ENCODE results near the gene DCUN1D3.

DCUN1D3 gene

DNA sequence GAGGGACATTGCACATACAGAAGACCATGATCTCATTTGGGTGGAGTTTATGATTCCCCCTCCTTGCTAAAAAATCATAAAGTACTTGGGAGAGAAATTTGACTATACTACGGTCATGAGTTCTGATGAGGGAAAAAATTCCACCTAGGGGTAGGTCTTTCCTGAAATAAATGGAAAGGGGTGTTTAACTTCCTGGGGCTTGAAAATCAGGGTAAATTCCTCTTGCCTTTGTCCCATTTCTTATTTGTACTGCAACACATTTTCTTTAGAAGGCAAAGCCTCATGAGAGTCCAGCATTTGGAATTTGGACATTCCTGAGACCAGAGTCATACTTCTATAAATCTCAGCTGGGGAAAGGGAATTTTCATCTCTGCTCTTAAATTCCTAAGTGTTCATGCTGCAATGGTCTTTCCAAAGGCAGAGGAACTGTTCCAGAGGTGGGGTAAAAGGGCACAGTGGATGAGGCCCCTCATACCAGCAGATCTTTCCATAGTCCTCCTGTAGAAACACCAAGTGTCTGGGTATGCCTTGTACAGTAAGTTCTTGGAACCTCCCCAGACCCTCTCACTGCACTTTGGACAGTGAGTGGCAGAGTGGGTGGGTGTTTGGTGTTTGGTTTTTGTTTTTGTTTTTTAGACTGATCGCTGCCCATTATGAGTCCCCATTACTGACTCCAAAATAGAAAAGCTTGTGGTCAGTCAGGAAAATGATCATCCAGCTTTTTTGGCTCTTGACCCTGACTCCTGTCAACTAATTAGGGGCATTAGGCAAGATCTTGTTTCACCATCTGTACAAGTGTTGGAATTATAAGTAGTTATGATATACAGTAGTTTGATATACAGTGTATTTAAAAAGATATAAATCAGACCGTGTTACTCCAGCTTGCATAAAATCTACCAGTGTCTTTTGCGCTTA, 6.4 kb upstream of the DCUN1D3 start:
- CTCF ChIA-PET: no interaction called here
- DNase-seq: no peak
- H3K9me3 Mint-ChIP-seq: no peaks in the 10 kb centered on the region
- peaks cover 78% of the 10 kb centered on the region for H3K4me1 Mint-ChIP-seq
- peaks cover 39% of the 10 kb centered on the region for H3K36me3 Mint-ChIP-seq
- no peak overlapping the region for H3K27ac Mint-ChIP-seq
- H3K27me3 Mint-ChIP-seq: no peaks in the 10 kb centered on the region
- no peak overlapping the region for H3K4me3 Mint-ChIP-seq

DNA sequence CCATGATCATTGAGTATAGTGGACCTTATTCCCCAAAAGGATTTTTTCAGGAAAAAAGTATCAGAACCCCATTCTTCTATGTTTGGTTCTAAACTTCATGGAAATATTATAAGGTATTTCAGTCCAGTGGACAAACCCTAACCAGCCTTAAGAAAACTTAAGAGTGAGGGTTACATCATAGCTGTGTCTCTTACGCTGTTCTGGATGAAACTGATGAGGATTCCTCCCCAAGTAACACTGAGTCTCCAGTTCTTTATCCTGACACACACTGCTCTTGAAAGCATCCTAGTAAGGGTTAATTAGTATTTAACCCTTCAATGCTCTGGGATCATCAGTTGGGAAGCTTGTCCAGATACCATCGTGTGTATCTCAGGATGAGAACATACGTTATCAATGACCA, 5.4 kb upstream of the DCUN1D3 start:
- Mint-ChIP-seq H3K9me3 (no peaks in the 10 kb centered on the region), H3K27ac (no peak overlapping the region), H3K4me1 (peaks cover 73% of the 10 kb centered on the region), H3K27me3 (no peaks in the 10 kb centered on the region), H3K36me3 (peaks cover 44% of the 10 kb centered on the region), H3K4me3 (no peak overlapping the region)
- CTCF ChIA-PET: no interaction called here
- no peak for DNase-seq

DNA sequence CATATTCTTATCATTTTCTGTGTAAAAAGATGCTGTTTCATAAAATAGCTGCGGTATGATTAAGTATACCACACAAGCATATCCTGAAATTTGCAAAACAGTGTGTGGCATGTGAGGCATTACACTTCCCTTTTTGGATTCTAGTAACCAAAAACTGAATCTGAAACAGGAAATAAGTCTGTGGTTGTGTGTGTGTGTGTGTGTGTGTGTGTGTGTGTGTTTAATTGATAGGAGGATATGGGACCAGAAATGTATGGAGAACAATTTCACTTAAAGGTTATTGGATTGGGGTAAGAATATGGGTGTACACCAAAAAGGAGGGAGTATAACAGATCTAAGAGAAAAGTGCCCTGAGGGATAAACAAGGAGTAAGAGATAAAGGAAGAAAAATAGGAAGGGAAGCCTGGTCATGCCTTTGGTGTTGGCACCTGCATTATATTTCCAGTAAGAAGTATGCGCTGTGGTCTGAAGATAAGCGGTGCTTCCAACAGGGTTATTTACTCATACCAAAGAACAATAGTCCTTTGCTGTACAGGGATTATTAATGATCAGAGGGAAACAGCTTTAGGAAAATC, 4.4 kb upstream of the DCUN1D3 start:
- Mint-ChIP-seq H3K4me3 (peak overlapping the region; percentile 17), H3K36me3 (peaks cover 45% of the 10 kb centered on the region), H3K4me1 (peaks cover 64% of the 10 kb centered on the region), H3K9me3 (no peaks in the 10 kb centered on the region), H3K27ac (peak overlapping the region; percentile 74), H3K27me3 (no peaks in the 10 kb centered on the region)
- CTCF ChIA-PET: interaction anchor here (2.6 kb wide), 1 partner anchor 40 kb away, joined by 10 read pairs; no protein-coding TSS in a partner anchor
- DNase-seq: peak; percentile 46

DNA sequence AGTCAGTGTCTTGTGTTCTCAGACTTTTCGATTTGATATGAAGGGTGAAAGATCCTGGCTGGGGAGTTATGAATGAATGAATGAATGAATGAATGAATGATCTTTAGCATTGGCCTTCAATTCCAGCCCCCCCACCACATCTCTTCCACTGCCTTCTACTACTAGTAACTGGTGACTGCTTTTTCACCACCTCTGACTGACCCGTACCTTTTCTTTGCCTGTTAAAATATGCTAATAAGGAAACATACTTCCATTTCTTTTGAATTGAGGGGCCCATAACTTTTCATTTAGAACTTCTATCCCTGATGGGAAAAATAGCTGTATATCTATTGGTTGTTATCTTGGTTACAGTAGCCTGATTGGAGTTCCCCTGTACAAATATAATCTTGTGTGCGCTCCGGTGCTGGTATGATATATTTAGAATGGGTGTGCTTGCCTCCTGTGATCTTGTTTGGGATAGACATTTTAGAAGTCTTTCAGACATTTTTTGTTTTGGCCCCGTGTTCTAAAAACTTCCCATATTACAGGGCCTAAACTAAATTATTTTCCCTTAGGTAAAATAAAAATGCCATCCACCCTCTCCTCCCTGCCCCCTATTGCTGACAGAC, 3.8 kb upstream of the DCUN1D3 start:
- no peak for DNase-seq
- H3K4me1 Mint-ChIP-seq: peaks cover 66% of the 10 kb centered on the region
- H3K27ac Mint-ChIP-seq: peak overlapping the region; percentile 74
- H3K9me3 Mint-ChIP-seq: no peaks in the 10 kb centered on the region
- H3K36me3 Mint-ChIP-seq: peaks cover 45% of the 10 kb centered on the region
- peak overlapping the region; percentile 17 for H3K4me3 Mint-ChIP-seq
- CTCF ChIA-PET: interaction anchor here (1.2 to 2.6 kb wide), 2 partner anchors 40 to 51 kb away, joined by 3 to 10 read pairs; no protein-coding TSS in a partner anchor
- H3K27me3 Mint-ChIP-seq: no peaks in the 10 kb centered on the region

DNA sequence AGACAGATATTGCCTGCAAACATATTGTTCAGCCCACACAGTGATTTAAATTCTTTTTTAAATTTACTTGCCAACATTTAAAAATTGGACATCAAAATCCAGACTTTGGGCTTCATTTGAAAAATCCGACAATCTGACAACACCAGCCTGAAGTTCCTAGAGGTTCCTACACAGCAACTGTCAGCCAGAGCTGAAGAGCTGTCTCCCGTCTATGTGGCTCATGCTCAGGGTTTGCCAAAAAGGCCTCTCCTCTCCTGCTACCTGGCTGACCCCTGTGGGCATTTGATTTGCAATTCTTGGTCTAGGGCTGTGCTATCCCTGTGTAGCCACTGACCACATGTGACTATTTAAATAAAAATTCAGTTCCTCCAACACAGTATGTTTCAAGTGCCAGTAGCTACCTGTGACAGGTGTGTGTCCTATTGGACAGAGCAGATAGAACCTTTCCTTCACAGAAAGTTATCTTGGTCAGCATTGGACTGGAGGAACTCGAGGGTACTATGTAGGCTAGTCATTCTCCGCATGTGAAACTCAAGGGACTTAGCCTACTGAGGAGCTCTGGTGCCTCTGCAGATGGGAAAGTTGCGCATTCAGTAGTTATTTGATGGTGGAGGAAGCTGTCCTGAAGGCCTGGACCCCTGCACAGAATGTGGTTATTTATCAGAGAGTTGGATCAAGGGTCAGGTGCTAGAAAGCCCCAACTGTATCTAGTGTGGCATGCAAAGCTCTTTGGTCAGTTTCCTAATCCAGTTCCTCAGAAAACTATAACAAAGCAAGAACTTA, 3.1 kb upstream of the DCUN1D3 start:
- Mint-ChIP-seq H3K27me3 (no peaks in the 10 kb centered on the region), H3K36me3 (peaks cover 44% of the 10 kb centered on the region), H3K9me3 (no peaks in the 10 kb centered on the region), H3K27ac (peak overlapping the region; percentile 55), H3K4me1 (peaks cover 71% of the 10 kb centered on the region), H3K4me3 (no peak overlapping the region)
- no peak for DNase-seq
- CTCF ChIA-PET: interaction anchor here (0.6 to 2.6 kb wide), 6 partner anchors 8 to 51 kb away, joined by 3 to 10 read pairs (median 4); no protein-coding TSS in a partner anchor

DNA sequence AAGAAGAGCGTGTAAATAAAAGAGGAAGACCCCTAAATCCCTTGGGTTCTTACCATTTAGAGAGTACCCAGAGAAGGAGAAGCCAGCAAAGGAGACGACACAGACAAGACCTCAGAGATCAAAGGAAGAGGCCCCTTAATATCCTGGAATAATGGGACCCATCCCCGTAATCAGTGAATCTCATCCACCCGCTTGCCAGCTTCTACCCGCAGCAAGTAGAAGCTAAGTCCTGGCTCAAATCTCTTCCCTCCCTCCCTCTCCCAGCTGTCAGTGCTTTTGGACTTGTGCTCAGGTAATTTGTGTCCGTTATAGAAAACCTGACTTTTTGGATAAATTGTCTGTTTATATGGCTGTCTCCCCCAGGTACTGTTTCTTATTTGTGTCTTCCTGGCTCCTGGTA, 2.3 kb upstream of the DCUN1D3 start:
- Mint-ChIP-seq H3K9me3 (no peaks in the 10 kb centered on the region), H3K4me1 (peaks cover 74% of the 10 kb centered on the region), H3K27me3 (no peaks in the 10 kb centered on the region), H3K36me3 (peaks cover 43% of the 10 kb centered on the region), H3K4me3 (peak overlapping the region; percentile 22), H3K27ac (no peak overlapping the region)
- DNase-seq: no peak
- CTCF ChIA-PET: interaction anchor here (0.8 to 2.6 kb wide), 4 partner anchors 9 to 42 kb away, joined by 3 to 10 read pairs (median 4); no protein-coding TSS in a partner anchor

DNA sequence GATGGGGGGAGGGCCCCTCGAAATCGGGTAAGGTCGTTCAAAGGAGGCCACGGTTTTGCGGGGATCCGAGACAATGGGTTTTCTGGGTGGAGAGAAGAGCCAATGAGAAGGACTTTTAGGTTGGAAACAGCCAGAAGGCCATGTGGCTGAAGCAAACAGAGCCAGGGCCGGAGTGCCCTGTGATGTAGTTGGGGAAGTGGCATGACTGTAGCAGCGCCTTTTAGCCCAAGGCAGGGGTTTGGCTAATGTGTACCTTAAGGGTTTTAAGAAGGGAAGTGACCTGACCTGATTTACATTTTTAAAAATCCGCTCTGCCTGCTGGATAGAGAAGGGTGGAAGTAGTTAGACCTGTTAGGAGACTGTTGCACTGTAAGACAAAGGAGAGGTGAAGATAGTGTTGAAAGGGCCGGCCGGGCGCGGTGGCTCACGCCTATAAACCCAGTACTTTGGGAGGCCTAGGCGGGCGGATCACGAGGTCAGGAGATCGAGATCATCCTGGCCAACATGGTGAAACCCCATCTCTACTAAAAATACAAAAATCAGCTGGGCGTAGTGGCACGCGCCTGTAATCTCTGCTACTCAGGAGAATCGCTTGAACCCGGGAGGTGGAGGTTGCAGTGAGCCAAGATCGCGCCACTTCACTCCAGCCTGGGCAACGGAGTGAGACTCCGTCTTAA, 1.4 kb upstream of the DCUN1D3 start:
- CTCF ChIA-PET: interaction anchor here (1.2 to 2.6 kb wide), 3 partner anchors 10 to 43 kb away, joined by 3 to 10 read pairs (median 5); no protein-coding TSS in a partner anchor
- H3K27me3 Mint-ChIP-seq: no peaks in the 10 kb centered on the region
- H3K27ac Mint-ChIP-seq: peak overlapping the region; percentile 91
- peaks cover 80% of the 10 kb centered on the region for H3K4me1 Mint-ChIP-seq
- peak overlapping the region; percentile 84 for H3K4me3 Mint-ChIP-seq
- DNase-seq: peak; percentile 35
- no peaks in the 10 kb centered on the region for H3K9me3 Mint-ChIP-seq
- peaks cover 41% of the 10 kb centered on the region for H3K36me3 Mint-ChIP-seq

DNA sequence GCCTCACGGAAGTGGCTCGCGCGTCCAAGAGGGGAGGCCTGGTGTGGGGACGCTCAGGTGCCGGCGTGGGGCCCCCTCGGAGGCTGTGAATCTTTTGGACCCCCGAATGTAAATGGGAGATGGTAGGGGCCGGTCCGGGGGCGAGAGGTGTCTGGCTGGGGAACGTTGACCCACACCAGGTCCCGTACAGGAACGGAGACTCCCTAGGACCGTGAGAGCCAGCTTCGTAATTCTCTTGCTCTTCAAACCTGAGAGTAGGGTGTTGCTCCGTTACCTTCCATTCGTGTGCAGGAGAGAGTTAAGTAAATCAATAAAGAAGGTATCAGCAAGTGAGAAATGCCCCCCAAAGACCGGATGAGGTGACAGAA, 894 bp upstream of the DCUN1D3 start:
- Mint-ChIP-seq H3K27me3 (no peaks in the 10 kb centered on the region), H3K36me3 (peaks cover 36% of the 10 kb centered on the region), H3K4me3 (peak overlapping the region; percentile 84), H3K9me3 (no peaks in the 10 kb centered on the region), H3K4me1 (peaks cover 75% of the 10 kb centered on the region), H3K27ac (peak overlapping the region; percentile 91)
- CTCF ChIA-PET: interaction anchor here (1.2 to 3.6 kb wide), 3 partner anchors 10 to 51 kb away, joined by 3 to 16 read pairs (median 4); no protein-coding TSS in a partner anchor
- DNase-seq: no peak

DNA sequence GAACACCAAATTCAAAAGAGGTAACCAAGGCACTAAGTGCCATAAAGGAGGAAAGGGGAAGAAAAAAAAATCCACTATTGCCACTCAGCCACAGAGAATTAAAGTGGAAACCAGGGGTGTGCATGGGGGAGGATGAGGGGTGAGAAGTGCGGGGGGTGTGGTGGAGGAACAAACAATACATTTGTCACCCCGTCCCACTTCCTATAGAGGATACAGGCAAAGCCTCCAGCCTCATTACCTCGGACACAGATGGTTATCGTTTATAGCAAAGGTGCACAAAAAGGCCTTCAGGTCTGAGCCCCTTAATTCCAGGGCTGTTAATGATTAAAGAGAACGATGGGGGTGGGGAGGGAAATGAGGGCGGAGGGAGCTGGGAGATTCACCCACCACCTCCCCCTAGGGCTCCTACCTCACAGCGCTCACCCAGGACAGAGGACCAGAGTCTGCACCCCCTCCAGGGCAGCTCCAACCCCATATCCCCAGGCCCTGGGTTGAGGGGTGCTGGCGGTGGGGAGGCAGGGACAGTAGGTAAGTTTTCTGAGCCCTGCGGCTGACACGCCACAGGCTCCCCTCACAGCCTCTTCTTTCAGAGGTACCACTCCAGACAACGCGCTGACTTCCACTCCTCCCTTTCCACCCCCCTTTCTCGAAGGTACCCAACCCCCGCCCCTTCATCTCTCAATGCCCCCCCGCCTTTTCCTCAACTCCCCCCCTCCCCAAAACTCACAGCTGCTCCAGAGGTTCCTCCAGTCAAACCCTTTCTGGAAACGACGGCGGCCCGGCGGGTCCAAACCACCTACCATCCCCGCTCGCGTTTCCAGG, 470 bp downstream of the DCUN1D3 start:
- no peaks in the 10 kb centered on the region for H3K9me3 Mint-ChIP-seq
- no peaks in the 10 kb centered on the region for H3K27me3 Mint-ChIP-seq
- peaks cover 38% of the 10 kb centered on the region for H3K36me3 Mint-ChIP-seq
- peaks cover 68% of the 10 kb centered on the region for H3K4me1 Mint-ChIP-seq
- CTCF ChIA-PET: interaction anchor here (0.7 to 3.6 kb wide), 5 partner anchors 16 to 95 kb away, joined by 3 to 16 read pairs (median 4); no protein-coding TSS in a partner anchor
- peak; percentile 36 for DNase-seq
- peak overlapping the region; percentile 84 for H3K4me3 Mint-ChIP-seq
- H3K27ac Mint-ChIP-seq: peak overlapping the region; percentile 91

DNA sequence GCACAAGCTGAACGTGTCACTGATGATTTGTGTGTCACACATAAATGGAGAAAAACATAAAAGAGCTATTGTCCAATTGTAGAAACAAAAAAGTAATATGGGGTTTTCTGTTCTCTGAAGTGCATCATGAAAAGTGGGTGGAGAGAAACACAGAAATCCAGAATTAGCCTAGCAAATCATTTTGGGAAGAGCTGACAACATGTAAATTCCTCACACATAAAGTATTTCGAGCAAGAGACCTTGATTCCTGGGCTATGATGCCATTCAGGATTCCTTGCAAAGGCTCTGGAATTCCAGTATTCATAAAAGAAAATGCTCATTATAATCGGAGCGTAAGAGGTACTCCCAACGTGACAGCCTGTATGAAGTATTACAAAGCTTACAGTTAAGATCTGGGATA, 1.1 kb downstream of the DCUN1D3 start:
- peaks cover 35% of the 10 kb centered on the region for H3K36me3 Mint-ChIP-seq
- DNase-seq: no peak
- H3K9me3 Mint-ChIP-seq: no peaks in the 10 kb centered on the region
- CTCF ChIA-PET: interaction anchor here (1.0 to 3.6 kb wide), 3 partner anchors 25 to 94 kb away, joined by 3 to 16 read pairs (median 11); no protein-coding TSS in a partner anchor
- no peaks in the 10 kb centered on the region for H3K27me3 Mint-ChIP-seq
- peak overlapping the region; percentile 84 for H3K4me3 Mint-ChIP-seq
- H3K4me1 Mint-ChIP-seq: peaks cover 62% of the 10 kb centered on the region
- H3K27ac Mint-ChIP-seq: peak overlapping the region; percentile 91

DNA sequence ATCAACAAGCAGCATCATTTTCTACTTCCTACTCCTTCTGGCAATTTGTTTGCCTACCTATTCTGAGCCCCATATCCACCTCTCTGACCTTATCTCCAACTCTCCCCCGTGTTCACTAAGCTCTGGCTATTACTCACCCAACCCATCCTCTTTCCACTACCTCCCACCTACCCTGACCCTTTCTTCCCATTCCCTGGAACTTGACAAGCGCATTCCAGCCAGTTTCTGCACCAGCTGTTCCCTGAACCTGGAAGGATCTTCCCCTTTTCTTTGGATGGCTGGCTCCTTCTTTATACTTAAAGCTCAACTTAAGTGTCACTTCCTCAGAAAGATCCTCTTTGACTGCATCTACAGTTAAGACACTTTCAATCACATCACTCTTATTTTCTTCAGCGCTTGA, 2.2 kb downstream of the DCUN1D3 start:
- Mint-ChIP-seq H3K27ac (no peak overlapping the region), H3K4me3 (peak overlapping the region; percentile 5), H3K27me3 (no peaks in the 10 kb centered on the region), H3K36me3 (peaks cover 33% of the 10 kb centered on the region), H3K4me1 (peaks cover 51% of the 10 kb centered on the region), H3K9me3 (no peaks in the 10 kb centered on the region)
- no peak for DNase-seq
- CTCF ChIA-PET: interaction anchor here (3.6 kb wide), 1 partner anchor 48 kb away, joined by 16 read pairs; no protein-coding TSS in a partner anchor

DNA sequence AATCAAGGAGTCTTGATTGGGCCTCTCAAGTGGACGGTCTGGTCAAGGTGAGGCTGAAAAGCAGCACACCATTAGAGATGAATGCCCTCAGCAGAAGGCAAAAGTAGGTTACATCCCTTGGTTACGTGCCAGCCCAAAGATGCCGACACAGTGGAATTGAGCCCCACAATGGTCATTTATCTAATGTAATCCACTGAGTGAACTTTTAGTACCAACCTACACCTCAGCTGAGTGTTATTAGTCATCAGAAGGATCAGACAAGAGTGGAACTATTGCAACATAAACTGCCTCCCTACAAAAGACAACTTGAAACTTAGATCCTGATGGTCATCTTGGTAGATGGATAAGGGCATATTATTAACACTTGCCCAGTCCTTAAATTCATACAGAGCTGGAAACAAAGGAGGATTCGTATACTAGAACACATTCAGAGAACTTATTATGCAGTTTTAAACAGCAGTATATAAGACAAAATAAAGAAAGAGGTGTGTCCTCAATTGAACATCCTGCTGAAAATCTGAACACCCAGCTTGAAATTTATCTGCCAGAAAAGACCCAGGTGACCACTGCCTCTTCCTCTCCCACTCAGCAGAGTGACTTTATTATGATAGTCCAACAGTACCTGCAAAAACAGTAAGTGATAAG, 2.8 kb downstream of the DCUN1D3 start:
- Mint-ChIP-seq H3K27ac (no peak overlapping the region), H3K36me3 (peaks cover 30% of the 10 kb centered on the region), H3K9me3 (no peaks in the 10 kb centered on the region), H3K4me1 (peaks cover 45% of the 10 kb centered on the region), H3K27me3 (no peaks in the 10 kb centered on the region), H3K4me3 (peak overlapping the region; percentile 5)
- no peak for DNase-seq
- CTCF ChIA-PET: interaction anchor here (3.6 kb wide), 1 partner anchor 47 kb away, joined by 16 read pairs; no protein-coding TSS in a partner anchor

Measured in activated naive CD4-positive, alpha-beta T cell treated with anti-CD3 and anti-CD28 coated beads, Interleukin-2, amount 10 ng/mL, durations not matched to agents 7 days and 5 days (primary cell).